HG02678 (cell line): ENCODE data around the gene TTLL11.

ENCODE experiments used
- ATAC-seq: cut with Tn5 transposase; IDR thresholded peaks from one replicate; pipeline ENCODE4 v1.9.1; 2021; ENCODE audit warnings: mild to moderate bottlenecking, moderate library complexity; ENCODE audit not compliant: unreplicated experiment

The TTLL11 gene

GRCh38 chr9:121944711-121945191 lies 148.4 kb downstream of the TTLL11 start:
- no peak for ATAC-seq

DNA sequence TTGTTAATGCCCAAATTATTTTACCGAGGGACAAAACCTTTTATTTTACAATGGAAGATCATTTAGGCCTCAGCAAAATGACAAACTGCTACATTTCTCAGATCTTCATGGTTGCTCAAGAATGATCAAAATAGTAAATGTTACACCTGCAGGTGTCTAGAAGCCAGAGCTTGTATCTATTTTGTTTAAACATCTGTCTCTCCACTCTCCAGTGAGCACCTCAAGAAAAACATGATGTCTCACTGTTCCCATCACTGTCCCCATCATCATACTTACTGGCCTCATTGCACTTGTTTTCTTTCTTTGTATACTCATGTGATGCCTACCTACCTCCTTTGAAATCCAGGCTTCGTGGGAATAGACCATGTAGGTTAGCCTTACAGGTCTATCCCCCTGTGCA lies 149.6 kb downstream of the TTLL11 start:
- no peak for ATAC-seq

- no peak for ATAC-seq
Observed at GRCh38 chr9:121942866-121943382, 150.2 kb downstream of the TTLL11 start.

DNA sequence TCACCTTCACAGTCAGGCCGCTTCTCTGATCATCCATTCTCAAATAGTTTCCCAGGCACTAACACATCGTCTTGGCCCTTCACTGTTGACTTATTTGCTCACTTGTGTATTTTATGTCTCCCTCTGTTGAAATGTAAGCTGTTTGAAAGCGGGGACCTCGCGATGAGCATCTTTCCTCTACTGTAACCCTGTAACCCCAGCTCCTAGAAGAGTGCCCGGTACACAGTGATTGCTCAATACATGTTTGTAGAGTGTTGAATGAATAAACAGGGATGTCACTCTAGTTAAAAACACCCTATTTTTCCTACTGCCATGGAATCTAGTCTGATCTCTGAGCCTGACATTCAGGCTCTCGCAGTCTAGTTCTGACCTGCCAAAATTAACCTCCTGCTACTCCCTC lies 150.8 kb downstream of the TTLL11 start:
- ATAC-seq, result no peak

- no peak for ATAC-seq
Observed at GRCh38 chr9:121939643-121940042, 153.5 kb downstream of the TTLL11 start.

- no peak for ATAC-seq
Observed at GRCh38 chr9:121938621-121939020, 154.5 kb downstream of the TTLL11 start.

DNA sequence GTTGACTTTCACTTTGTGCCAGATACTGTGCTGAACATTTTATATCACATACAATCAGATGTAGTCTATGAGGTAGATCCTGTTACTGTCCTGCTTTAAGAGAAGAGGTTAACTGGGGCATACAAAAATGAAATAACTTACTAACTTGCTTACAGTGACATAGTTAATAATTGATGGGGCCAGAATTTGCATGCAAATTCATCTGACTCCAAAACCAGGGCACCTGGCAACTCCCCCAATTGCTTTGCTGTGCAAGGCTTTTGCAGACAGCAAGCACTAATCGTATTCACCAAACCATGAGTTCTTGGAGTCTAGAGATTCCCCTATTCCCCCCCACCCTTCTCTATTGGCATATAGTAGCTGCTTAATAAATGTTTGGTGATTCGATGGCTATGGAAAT lies 155.9 kb downstream of the TTLL11 start:
- ATAC-seq, result no peak

DNA sequence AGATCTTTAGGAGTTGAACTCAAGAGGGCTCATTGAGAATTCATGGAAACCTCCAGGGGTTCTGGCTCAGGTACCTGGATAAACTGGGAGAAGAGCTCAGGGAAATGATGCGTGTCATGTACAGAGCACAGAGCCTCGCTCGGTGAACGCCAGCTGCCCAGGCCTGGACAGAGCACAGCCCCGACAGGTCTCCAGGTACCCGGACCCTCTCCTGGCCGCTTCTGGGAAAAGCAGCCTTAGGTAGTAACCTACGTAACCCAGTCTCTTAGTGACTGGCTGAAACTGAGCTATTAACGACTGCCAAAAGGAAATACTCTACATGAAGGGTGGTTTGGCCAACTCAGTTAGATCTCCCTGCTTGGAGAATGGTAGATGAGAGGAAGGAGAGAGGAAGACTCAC lies 157.4 kb downstream of the TTLL11 start:
- no peak for ATAC-seq

- ATAC-seq, result no peak
Observed at GRCh38 chr9:121930956-121931355, 162.2 kb downstream of the TTLL11 start.

GRCh38 chr9:121929893-121930875 lies 162.9 kb downstream of the TTLL11 start:
- ATAC-seq, result no peak

DNA sequence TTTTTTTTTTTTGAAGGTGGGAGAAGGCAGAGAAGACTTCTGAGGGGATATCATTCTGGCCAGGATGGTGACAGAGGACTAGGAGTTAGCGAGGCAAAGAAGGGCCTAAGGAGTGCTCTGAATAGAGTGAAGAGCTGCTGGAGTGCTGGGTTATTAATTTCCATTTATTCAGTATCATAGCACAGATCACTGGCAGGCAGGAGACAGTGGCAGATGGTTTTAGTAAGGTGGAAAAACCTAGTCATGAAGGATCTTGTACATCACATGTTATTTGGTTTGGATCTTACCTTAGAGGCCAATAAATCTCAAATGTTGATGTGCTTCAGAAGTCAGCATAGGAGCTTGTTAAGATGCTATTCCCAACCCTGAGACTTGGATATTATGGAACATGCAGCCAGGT lies 165.5 kb downstream of the TTLL11 start:
- no peak for ATAC-seq

- ATAC-seq, result no peak
Observed at GRCh38 chr9:121927081-121927480, 166.0 kb downstream of the TTLL11 start.

GRCh38 chr9:121926351-121926801 lies 166.7 kb downstream of the TTLL11 start:
- ATAC-seq, result no peak

DNA sequence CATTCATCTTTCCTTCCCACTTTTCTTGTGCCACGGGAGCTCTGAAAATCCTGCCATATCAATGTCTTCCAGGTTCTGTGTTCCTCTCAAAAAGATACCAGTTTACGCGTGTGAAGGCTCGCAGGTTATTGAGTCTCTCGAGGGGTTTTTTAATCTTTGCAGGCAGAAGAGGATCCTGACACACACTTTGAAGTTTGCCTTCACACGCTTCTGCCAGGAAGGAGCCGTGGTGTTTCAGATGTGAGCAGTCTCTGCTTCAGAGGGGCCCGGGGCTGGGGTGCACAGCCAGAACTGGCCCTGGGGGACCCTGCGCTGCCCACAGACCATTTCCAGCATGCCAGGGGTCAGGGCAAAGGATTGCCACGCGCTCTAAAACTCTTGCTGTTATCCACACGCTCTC lies 167.2 kb downstream of the TTLL11 start:
- ATAC-seq, result no peak

GRCh38 chr9:121924700-121925099 lies 168.4 kb downstream of the TTLL11 start:
- no peak for ATAC-seq

- no peak for ATAC-seq
Observed at GRCh38 chr9:121921444-121921843, 171.7 kb downstream of the TTLL11 start.

- no peak for ATAC-seq
Observed at GRCh38 chr9:121917375-121918335, 175.5 kb downstream of the TTLL11 start.

DNA sequence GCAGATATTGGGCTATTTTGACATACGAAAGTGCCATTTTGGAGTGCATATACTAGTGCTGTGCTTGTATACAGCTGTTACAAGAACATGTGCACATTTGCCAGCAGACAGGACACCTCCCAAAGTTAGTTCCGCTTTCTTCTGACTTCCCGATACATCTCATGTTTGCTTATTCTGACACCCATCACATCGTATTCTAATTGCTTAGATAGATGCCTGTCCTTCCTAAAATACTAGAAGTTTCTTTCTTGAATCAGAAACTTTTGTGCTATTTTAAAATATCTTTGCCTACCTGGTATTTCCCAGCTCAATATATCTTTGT lies 177.8 kb downstream of the TTLL11 start:
- ATAC-seq, result no peak

GRCh38 chr9:121914604-121915303 lies 178.4 kb downstream of the TTLL11 start:
- no peak for ATAC-seq

- no peak for ATAC-seq
Observed at GRCh38 chr9:121914017-121914595, 179.0 kb downstream of the TTLL11 start.
